ENCODE results near the gene COBL.
A peak's percentile ranks its signal among the peaks of the same experiment; 100 is the strongest.

Gene COBL

DNA sequence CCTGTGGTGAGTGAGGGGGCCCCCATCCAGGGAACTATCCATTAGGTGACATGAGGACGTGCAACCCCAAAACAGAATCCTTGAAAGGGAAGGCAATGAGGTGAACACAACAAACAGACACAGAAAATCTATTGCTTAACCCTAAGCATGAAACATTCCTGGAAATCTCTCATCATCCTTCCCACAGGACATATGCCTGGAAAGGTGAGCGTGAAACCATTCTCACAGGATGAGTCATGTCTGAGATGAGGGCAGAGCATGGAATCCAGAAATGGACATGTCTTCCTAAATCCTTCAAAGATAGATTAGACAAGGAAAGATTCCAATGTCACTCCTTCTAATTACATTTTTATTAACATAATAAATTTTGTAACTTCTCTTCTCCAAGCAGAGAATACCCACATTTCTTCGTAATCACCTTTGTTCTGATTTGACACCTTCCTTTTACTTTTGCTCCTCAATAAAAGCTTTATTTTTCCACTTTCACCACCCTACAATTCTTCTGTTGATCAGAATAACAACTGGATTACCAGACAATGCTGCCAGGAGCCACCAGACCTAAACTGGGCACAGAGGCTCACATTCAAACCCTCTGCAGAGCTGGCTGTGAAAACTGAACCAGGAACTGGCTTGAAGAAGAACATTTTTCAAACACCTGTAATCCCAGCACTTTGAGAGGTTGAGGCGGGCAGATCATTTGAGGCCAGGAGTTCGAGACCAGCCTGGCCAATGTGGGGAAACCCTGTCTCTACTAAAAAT, 67.2 kb downstream of the COBL start:
- DNase-seq = no peak

DNA sequence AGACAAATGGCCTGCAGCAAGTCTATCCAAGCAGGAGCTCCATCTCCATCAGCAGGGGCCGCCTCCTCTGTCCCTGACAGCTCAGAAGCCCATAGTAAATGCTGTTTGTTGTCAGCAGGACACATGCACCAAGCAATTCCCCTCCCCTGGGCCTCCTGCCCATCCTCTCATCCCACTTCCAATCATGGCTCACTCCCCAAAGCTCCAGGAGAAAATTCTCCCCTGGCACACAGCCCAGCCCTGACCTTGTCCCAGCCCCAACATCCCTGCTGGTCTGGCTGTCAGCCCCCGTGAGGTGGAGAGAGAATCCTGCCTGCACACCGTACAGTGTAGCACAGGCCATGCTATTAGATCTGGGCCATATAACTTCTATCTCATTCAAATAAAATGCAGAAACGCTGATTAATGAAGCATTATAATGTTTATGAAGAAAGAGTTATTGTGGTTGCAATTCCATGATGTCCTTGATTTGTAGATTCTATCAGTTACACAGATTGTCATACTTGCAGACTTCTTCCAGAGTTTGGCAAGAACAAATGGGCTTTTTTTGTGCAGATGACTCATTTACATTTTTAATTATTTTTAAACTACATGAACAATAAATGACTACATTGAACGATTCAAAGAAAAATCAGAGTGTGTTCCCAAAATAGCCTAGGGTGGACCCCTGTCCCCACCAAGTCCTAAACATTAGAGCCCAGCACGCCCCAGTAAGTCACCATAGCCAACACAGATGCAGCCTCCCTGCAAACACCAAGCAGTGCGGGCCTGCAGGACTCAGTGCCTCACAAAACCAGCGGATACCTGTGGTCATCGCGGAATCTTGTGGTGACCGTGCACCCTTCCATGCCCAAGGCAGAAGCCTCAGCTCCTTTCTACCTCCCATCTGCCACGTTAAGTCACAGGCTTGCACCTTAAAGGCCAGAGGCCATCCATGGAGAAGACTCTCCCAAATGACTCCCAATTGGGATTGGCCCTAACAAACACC, 70.1 kb downstream of the COBL start:
- no peak for DNase-seq

DNA sequence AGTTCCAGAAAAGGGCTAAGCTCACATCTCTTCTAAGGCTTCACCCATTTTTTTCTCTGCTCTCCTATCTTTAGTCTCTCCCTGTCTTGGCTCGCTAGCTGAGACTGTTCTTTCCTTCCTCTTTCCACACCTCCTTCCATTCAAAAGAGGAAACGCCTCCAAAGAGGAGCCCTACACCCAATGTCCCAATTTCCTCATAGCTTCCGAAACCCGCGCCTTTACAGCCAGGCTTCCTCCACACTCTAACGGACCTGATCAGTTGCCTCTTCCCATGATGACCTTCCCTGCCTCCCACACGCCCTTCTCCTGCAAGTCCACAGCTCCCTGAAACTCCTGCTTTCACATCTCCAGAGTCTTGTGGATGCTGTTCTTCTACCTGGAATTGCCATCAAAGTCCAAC, 71.7 kb downstream of the COBL start:
- DNase-seq = no peak

DNA sequence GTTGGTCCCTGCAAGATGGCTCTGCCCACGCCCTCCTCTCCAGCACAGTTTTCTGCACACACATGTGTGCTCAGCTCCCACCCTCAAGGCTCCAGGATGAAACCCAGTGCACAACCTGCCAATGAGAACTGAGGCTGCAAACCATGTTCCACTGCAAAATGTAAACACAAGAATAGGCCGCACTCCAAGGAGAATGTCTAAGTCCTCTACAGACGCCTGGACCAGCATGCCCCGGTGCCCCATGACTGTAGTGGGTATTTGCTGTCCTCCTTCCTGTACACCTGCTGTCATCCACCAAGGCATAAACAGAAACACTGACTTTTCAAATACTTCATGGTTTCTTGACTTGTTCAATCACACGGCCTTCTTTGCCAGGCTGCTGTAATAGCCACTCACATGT, 72.6 kb downstream of the COBL start:
- DNase-seq = no peak

DNA sequence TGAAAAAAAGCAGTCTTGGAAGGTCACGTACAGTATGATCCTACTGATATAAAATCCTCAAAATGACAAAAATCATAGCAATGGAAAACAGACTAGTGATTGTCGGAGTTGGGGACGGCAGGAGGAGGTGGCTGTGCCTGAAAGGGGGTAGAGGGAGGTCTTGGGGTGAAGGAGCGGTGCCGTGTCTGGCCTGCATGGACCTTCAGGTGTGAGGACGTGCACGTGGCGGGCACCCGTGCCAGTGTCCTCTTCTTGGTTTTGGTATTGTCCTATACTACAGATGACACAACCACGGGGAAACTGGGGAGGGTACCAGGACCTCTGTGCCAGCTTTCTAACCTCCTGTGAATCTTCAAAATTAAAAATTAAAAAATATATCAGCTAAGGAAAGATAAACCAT, 73.0 kb downstream of the COBL start:
- no peak for DNase-seq

DNA sequence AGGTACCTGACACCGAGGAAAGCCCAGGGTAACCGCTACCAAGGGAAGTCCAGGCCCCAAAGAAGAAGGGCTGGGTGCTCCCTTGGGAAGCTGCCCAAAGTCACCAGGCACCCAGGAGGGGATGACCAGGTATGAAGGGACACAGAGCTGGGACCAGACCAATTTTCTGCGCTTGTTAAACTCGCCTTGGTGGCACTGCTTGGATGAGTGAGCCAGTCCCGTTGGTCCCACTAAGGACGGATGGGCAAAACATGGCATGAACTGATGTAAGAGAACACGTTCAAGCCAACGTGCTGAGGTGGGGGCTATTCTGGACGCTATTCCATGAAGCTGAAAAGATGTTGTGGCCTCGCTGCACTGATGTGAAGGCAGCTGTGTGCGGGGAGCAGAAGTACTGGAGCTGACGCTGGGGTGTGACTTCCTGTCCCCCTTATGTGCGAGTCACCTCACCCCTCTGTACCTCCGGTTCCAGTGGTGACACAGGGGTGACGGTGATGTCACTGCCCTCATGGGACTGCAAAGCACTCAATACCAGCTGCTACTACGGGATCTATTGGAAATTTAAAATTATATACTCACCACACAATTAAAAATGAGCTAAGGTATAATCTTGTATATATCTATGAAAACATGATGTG, 73.6 kb downstream of the COBL start:
- no peak for DNase-seq

DNA sequence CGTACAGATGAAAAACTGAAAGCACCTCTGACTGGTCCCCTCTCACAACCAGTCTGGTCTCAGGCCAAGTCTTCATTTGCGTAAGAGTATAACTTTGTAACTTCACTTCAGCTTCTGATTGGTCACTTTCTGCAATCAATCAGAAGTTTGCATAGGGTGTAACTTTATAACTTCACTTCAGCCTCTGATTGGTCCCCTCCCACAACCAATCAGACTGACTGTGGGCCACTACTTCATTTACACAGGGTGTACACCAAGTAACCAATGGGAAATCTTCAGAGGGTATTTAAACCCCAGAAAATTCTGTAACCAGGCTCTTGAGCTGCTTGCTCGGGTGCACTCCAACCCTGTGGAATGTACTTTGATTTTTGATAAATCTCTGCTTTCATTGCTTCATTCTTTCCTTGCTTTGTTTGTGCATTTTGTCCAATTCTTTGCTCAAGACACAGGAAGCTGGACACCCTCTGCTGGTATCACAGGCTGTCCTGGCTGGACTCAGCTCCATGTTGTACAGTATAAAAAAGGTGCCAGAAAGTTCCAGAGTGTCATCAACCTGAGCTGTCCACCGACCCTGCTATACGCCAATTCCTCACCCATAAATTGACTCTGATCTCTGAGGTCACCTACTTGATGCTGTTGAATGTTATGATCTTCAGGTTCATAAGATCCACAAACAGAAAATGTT, 74.5 kb downstream of the COBL start:
- no peak for DNase-seq

DNA sequence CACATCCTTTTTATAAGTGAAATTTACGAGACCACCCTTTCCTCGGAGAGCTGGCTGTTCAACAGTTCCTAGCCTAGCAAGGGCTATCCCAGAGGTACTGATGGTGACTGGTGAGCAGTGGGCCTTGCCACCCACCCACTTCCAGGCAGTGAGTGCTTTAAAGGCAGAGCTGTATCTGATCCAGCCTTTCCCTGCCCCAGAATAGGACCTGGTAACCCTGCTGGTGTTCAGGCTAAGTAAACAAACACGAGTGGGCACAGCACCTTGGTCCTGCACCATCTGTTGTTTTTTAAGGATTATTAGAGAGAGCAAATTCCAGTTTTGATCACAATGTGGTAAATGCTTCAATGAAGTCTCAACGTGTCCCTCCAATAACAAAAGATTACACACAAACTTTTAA, 75.7 kb downstream of the COBL start:
- DNase-seq = peak; percentile 4

DNA sequence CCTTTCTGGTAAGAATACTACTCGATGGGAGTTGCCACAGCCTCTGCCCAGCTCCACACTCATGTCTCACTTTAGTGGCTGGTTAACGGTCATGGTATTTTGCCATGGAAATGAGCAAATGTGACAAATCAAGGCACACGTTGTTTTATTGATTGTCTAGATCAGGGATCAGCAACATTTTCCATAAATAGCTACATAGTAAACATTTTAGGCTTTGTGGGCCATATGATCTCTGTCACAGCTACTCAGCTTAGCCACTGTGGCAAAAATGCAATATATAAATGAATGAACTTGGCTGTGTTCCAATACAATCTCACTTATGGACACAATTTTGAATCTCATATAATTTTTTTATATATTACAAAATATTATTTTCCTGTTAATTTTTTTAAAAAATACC, 76.9 kb downstream of the COBL start:
- no peak for DNase-seq

DNA sequence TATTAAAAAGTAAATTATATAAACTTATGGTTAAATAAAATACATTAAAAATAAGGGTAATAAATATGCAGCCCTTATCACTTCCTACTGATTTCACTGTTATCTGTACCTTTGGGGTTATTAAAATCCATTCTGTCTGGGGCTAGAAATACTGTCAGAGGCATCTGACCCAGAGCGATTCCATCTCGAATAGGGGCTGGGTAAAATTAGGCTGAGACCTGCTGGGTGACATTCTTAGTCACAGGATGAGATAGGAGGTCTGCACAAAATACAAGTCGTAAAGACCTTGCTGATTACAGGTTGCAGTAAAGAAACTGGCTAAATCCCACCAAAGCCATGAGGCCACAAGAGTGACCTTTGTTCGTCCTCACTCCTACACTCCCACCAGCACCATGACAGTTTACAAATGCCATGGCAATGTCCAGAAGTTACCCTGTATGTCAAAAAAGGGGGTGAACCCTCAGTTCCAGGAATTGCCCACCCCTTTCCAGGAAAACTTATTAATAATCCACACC, 77.6 kb downstream of the COBL start:
- DNase-seq = no peak

DNA sequence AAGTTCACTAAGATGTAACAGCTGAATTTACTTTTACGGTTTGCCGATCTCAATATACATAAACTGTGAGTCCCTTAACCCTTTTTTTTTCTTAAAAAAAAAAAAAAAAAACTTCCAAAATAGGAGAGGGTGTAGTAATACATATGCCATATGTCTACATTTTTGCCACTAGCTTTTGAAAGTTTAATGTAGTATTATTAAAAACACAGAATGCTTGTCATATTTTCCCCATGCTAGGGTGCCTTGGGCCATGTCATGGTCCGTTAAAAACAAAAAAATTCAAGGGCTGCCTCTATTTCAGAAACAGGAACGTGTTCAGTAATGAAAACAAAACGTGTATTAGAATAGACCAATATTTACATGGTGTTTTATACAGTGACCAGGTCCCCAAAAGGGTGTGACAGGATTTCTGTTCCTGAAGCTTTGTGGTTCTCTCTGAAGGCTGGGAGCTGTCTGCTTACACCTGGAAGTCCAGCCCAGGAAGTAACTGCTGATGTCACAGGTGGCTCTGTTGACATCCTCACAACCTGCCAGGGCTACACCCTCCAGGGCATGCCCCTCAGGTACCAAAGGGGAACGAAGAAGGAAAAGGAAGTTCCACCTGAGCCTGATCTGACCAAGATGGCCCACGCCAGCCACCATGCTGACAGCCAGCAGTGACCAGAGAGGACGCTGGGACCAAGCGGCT, 79.0 kb downstream of the COBL start:
- DNase-seq = no peak

DNA sequence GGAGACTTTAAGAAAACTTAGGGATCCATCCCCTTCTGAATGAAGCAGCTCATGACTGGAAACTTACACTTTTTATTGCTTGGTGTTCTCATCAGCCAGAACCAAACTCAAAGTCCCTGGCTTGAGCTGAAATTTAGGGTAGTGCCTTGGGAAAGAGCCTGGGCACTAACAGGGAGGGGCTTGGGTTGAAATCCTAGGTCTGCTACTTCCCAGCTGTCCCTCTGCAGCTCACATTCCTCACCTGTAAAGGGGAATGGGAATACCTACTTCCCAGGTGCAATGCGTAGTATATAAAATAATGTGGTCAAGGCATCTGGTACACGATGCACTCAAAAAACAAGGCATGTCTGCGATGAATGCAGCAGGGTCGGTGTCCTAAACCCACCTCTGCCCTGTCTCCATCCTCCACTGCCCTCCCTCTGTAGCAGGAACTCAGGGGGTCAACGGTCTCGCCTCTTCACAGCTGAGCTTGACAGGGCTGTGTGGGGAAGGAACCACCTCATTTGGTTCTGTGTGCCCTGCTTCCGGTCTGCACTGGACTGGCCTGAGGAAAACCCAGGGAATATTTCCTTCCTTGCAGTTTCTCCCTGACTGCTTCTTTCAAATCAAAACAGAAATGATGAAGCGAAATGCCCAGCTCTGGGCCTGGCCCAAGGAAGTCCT, 80.0 kb downstream of the COBL start:
- no peak for DNase-seq

DNA sequence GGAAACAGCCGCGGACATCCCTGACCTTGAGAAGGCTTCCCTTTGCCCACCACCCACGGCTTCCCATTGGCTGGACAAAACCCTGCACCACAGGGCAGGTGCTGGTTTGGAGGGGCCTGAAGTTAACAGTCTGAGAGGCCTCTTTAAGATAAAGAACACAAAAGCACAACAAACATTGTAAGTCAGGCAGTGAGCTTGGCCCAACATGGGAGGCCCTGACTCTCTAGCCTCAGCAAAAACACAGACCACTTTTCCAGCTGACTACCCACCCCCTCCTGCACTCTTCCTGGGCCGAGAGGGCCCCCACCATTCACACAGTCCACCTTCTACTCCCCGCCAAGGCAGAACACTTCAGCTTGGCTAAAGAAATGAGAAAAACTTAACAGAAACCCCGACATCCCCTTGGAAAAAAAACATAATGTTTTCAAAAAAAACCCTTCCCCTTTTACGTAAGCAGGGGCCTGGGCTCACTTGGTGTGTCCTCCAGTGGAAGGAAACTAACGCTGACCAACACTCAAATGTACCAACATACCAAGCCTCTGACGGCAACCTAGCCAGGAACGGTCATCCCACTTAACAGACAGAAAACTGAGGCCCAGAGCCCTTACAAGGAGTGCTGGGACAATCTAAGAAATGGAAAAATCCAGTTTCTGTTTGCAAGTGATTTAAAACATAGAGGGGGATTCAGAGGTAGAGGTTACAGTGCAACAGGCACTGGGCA, 80.9 kb downstream of the COBL start:
- DNase-seq = no peak

DNA sequence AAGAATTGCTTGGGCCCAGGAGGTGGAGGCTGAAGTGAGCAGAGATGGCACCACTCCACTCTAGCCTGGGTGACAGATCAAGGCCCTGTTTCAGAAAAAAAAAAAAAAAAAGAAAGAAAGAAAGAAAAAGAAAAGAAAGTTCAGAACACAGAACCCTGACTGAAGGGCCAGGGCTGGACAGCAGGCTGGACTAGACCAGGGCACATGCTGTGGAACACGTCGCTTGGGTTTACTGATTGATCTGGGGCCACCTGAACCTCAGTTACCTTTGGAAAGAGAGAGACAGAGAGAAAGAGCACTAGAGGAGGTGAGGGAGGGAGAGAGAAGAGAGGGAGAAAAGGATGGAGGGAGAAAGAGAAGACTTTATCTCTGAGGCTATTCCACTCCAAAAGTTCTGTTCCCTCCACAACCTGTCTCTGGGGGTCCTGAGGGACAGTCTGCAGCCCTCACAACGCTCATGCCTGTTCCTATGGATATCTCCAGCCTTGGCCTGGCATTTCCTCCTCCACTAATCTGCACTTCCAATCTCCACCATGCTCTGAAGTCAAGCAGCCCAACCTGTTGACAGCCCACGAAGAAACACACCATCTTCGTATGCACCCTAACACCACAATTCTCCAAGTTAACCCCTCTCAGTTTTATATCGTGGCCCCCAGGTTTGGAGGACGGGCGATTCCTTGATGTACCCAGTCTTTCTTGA, 81.8 kb downstream of the COBL start:
- no peak for DNase-seq

DNA sequence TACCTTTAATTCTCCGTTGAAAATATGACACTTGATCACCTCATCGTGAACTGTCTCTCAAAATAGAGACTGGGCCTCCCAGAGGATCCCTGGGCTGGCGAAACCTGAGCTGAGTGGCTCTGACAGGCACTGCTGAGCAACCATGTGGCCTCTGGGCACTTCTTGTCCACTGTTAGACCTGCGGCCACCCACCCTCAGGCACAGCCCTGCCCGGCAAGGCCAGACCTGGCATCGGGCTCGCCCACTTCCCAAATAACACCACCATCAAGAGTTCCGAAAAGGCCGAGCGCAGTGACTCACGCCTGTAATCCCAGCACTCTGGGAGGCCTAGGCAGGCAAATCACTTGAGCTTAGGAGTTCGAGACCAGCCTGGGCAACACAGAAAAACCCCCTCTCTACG, 82.5 kb downstream of the COBL start:
- DNase-seq = no peak

DNA sequence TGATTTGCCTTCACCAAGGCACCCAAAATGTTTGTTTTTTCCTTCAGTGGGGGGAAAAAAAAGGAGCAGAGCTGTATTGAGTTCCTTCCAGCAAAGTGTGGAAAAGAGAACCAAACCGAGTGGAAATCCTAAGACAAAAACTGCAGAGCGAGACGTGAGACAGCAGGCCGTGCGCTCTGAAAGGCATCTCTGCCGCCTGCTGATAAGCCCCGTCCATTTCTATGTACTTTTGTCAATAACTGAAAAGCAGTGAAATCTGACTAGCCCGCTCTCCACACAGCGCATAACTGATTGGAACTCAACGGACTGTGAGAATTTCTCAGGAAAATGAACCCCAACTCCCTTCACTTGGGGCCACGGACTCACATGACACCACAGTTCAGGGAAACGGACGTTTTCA, 83.2 kb downstream of the COBL start:
- DNase-seq = no peak

DNA sequence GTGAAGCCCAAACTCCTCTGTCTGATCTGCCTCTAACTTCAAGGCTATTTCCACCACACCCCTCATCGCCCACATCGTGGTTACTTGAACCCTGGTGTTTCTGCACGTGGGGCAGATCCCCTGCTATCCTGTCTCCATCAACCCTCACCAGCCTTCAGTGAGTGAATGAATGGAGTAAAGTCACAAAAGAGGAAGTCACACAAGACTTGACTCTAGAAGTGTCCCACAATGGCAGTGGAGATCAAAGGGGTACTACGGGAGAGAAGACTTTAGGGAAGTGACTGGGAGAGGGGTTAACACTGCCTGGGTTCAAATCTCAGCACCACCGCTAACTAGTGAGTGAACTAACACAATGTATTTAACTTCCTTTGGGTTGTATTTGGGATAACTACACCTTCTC, 85.9 kb downstream of the COBL start:
- DNase-seq = no peak

DNA sequence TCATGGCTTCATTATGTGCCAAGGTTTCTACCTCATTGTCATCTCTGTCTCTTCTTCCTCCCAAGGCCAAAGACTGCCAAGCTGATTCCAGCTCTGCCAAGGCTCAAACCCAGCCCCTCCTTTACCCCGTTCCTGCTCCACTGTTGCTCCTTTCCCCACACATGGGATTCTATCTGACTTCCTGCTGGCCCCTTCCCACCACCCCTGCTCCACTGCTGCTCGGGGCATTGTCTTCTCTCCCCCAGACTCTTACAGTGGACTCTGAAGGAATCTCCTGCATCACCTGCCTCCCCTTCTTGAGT, 86.3 kb downstream of the COBL start:
- no peak for DNase-seq

DNA sequence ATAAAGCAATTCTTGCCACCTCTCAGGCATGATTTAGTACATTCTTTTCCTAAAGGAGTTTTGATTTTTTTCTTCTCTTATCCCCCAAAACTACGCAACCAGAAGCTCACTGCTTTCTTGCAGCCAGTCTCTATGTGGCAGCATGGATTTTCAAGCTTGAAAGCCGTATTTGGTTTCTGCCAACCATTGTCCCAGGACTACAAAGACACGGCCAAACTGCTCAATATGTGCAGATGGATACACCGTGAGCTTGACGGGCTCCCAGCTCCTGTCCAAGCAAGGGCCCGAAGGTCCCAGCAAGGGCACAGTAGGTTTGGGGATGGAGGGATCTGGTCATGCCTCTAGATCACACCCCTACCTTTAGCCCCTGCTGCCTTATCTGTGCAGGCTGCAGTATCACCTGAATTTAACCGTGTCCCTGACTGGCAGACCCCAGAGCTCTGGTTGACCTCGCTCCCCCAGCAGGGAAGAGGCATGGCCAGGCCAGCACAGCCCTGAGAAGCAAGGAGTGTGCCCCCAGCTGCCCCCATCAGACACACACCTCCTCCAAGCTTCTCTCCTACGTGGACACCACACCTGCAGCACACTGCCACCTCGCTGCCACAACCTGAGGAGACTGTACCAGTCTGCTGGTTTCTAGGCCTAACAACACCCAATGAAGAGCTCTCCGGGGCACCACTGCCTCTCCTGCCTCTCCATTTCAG, 86.8 kb downstream of the COBL start:
- DNase-seq = no peak

DNA sequence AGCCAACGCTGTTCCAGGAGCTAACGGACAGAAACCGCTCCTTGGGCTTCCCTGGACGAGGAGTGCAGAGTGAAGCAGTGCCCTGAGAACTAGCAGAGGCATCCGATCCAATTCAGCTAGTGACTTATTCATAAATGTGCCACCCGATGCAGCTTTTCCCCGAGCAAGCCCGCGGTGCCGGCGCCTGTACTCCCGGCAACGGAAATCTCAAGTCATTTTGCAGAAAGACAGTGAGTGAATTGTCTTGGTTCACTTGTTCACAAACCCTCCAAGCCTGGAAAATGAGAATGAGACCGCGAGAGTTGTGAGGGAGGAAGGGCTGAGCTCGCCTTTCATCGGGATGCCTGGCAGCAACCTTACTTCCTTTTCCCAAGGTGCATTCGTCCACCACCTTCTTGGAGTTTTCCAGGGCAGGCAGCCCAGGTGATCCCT, 87.5 kb downstream of the COBL start:
- DNase-seq = no peak

Data from NCI-H524 treated with DMSO at 0.1 percent for 48 hours (cell line).